SK-N-SH (cell line): ENCODE data around the gene TBXA2R.

Experiments used
- CTCF ChIP-seq: fragments of 200-600 bp; sonication (generic); IDR thresholded peaks from 2 replicates; pipeline ENCODE4 v1.6.1; 2017; ENCODE audit warnings: antibody characterized with exemption, mild to moderate bottlenecking, moderate library complexity
- IRF3 ChIP-seq: fragments of 150-350 bp; IDR thresholded peaks from 2 replicates; pipeline ENCODE4 v1.6.1; 2016; ENCODE audit warnings: mild to moderate bottlenecking, low read depth, low read length
- MAX ChIP-seq: IDR thresholded peaks from 2 replicates; pipeline ENCODE4 v1.4.0; 2012; ENCODE audit warnings: low read depth
- RFX5 ChIP-seq: IDR thresholded peaks from 2 replicates; pipeline ENCODE4 v1.6.1; 2012; ENCODE audit warnings: mild to moderate bottlenecking, improper control_type of control experiment, low read length
- YY1 ChIP-seq: IDR thresholded peaks from 2 replicates; pipeline ENCODE4 v1.4.0; 2012; ENCODE audit warnings: low read depth, mild to moderate bottlenecking

GRCh38 chr19:3645067-3645396, 38.4 kb upstream of the TBXA2R start:
- TF ChIP-seq IRF3 (no peak), CTCF (no peak), RFX5 (no peak), YY1 (no peak), MAX (no peak)
